H1 (cell line): ENCODE results near the gene DNLZ. TPM values are rescaled to one million over a fixed set of nuclear protein-coding genes. Genes with fewer than 3 reads are reported as not detected.

Experiments used
- CHD7 ChIP-seq: fragments of 300-600 bp; sonication (generic); IDR thresholded peaks from 2 replicates; pipeline ENCODE4 v1.7.1; 2012; ENCODE audit warnings: low read length, moderate library complexity, mild to moderate bottlenecking, inconsistent platforms; ENCODE audit not compliant: insufficient replicate concordance
- POLR2A ChIP-seq, 2 experiments: IDR thresholded peaks; 1 replicate in 1 of 2; 2 replicates in 1 of 2; pipeline ENCODE4 v1.6.1; 2011; ENCODE audit warnings: low read depth in 2 of 2, low read length in 2 of 2, mild to moderate bottlenecking in 2 of 2; ENCODE audit errors: control extremely low read depth in 1 of 2
- polyA plus RNA-seq, 7 experiments: library from polyadenylated mRNA; depleted of rRNA in 3 of 7; stranded (reverse) in 5 of 7; unstranded in 2 of 7; fragments of >200 nt in 5 of 7; fragments of 200-250 nt in 2 of 7; gene quantifications; 1 replicate in 5 of 7; 2 replicates in 1 of 7; 4 replicates in 1 of 7; pipeline versions ENCODE4 v1.2.1 to v1.2.3, GENCODE V29; 2011 to 2013; ENCODE audit warnings: missing spikeins in 2 of 7, mixed read lengths in 2 of 7
- total RNA-seq: library from RNA; stranded (reverse); fragmentation: NEBNext Ultra II Directional; extraction: Animal tissue kit (Norgen Biotek cat#: 25700); gene quantifications from 2 replicates; pipeline ENCODE4 v1.2.1, GENCODE V29; 2021

Gene DNLZ
- total and polyA plus RNA-seq, 2 of the 8 experiments (the other 6 are each of a cell fraction or from before 2014, with no cell fraction given), result 11.6 to 17.9 TPM

DNA sequence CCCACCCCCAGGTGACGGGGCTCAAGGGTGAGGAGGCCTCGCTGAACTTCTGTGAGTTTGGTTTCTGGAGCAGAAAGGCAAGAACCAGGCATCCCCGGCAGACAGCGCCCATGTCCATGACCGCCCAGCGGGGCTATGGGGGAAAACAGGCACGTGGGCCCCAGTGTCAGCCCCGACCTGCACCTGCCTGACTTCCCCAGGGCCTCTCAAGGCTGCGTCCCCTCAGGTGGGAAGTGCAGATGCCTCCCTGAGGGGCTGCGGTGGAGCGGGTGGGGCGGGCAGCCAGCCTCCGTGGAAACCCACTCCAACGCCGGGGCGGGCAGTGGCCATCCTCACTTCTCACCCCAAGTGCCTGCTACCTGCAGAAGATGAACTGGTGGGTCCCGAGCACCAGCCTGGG, 16.8 kb upstream of the DNLZ start (continued):
- TF ChIP-seq CHD7 (no peak), POLR2A (IDR thresholded peaks at IDR 0.05; ENCODE audit: control extremely low read depth in 1 of 2, low read depth in 2 of 2, low read length in 2 of 2) (no peak)
